NCI-H2107 treated with DMSO at 0.1 percent for 48 hours (cell line): ENCODE results near the gene N4BP2L1.

Experiments used
- DNase-seq: peaks from one replicate; lab custom pipeline; 2025; ENCODE audit not compliant: unreplicated experiment; lab: John Stamatoyannopoulos, UW

Gene N4BP2L1

GRCh38 chr13:32427852-32428580, at the start of gene N4BP2L1:
N4BP2L1 (minus strand) TSS chr13:32428130; CDS start chr13:32428082, 48 bp downstream.
- DNase-seq, result no peak

- DNase-seq, result no peak
Measured at GRCh38 chr13:32476892-32477291, 49.0 kb upstream of the N4BP2L1 start.

- no peak for DNase-seq
Measured at GRCh38 chr13:32476021-32476731, 48.2 kb upstream of the N4BP2L1 start.

GRCh38 chr13:32474999-32475792, 47.3 kb upstream of the N4BP2L1 start:
- DNase-seq, result no peak

- DNase-seq, result no peak
Measured at GRCh38 chr13:32473650-32474049, 45.7 kb upstream of the N4BP2L1 start.

GRCh38 chr13:32472194-32472621, 44.3 kb upstream of the N4BP2L1 start:
- DNase-seq, result no peak

- no peak for DNase-seq
Measured at GRCh38 chr13:32471187-32471922, 43.4 kb upstream of the N4BP2L1 start.

- DNase-seq, result no peak
Measured at GRCh38 chr13:32468502-32469142, 40.7 kb upstream of the N4BP2L1 start.

- no peak for DNase-seq
Measured at GRCh38 chr13:32456591-32456990, 28.7 kb upstream of the N4BP2L1 start.

GRCh38 chr13:32455594-32455903, 27.6 kb upstream of the N4BP2L1 start:
- no peak for DNase-seq

- no peak for DNase-seq
Measured at GRCh38 chr13:32454886-32455593, 27.1 kb upstream of the N4BP2L1 start.

- DNase-seq, result no peak
Measured at GRCh38 chr13:32453981-32454380, 26.1 kb upstream of the N4BP2L1 start.

- no peak for DNase-seq
Measured at GRCh38 chr13:32448972-32449371, 21.0 kb upstream of the N4BP2L1 start.

GRCh38 chr13:32447894-32448623, 20.1 kb upstream of the N4BP2L1 start:
- DNase-seq, result no peak

GRCh38 chr13:32446773-32447465, 19.0 kb upstream of the N4BP2L1 start:
- no peak for DNase-seq

- no peak for DNase-seq
Measured at GRCh38 chr13:32446220-32446619, 18.3 kb upstream of the N4BP2L1 start.

GRCh38 chr13:32445461-32445860, 17.5 kb upstream of the N4BP2L1 start:
- DNase-seq, result no peak

GRCh38 chr13:32443111-32443510, 15.2 kb upstream of the N4BP2L1 start:
- no peak for DNase-seq

- DNase-seq, result no peak
Measured at GRCh38 chr13:32438871-32439270, 10.9 kb upstream of the N4BP2L1 start.
